ENCODE measurements around the gene NSDHL.

NSDHL gene

DNA sequence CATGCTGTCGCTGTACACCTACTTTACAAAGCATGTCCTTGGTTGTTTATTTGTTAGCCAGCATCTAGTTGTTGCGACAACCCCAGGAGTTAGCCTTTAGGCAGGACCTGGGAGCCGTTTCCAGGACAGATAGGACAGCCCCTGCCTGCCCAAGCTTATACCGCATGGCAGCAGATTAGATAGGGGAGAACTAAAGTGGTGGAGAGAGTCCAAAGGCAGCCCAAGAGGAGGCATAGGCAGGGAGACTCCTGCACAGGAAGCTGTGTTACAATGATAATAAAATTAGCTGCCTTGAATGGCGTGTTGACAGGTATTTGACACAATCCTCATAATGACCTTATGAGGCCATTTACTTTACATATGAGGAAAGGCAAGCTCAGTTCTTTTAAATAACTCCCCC lies 13.0 kb downstream of the NSDHL start:
- no peak overlapping the region for H3K27ac ChIP-seq
- TF ChIP-seq, protein P1, sequence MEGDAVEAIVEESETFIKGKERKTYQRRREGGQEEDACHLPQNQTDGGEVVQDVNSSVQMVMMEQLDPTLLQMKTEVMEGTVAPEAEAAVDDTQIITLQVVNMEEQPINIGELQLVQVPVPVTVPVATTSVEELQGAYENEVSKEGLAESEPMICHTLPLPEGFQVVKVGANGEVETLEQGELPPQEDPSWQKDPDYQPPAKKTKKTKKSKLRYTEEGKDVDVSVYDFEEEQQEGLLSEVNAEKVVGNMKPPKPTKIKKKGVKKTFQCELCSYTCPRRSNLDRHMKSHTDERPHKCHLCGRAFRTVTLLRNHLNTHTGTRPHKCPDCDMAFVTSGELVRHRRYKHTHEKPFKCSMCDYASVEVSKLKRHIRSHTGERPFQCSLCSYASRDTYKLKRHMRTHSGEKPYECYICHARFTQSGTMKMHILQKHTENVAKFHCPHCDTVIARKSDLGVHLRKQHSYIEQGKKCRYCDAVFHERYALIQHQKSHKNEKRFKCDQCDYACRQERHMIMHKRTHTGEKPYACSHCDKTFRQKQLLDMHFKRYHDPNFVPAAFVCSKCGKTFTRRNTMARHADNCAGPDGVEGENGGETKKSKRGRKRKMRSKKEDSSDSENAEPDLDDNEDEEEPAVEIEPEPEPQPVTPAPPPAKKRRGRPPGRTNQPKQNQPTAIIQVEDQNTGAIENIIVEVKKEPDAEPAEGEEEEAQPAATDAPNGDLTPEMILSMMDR (IDR thresholded peaks at IDR 0.05) = no peak
- DNase-seq (ENCODE audit: low spot score) = no peak
- H3K4me3 ChIP-seq = no peak overlapping the region

DNA sequence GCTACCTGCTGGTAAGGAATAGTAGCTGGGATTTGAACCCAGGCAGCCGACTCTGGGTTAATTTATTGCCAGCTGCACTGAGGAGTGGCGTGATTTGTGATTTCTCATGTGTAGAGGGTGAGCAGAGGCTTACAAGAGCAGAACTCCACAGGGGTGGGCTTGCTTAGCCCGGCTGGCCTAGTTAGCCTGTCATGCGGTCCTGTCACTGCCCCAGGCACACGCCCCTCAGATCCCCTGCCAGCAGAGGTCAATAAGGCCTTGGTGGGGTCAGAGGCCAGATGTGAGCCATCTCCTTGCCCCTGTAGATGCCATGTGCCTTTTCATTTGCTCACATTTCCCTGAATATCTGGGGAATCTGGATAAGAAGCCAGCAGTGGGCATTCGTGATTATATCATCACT lies 13.4 kb downstream of the NSDHL start:
- TF ChIP-seq, protein P1 (IDR thresholded peaks at IDR 0.05) = no peak
- Histone ChIP-seq H3K4me3 (no peak overlapping the region), H3K27ac (no peak overlapping the region)
- DNase-seq (ENCODE audit: low spot score) = no peak

DNA sequence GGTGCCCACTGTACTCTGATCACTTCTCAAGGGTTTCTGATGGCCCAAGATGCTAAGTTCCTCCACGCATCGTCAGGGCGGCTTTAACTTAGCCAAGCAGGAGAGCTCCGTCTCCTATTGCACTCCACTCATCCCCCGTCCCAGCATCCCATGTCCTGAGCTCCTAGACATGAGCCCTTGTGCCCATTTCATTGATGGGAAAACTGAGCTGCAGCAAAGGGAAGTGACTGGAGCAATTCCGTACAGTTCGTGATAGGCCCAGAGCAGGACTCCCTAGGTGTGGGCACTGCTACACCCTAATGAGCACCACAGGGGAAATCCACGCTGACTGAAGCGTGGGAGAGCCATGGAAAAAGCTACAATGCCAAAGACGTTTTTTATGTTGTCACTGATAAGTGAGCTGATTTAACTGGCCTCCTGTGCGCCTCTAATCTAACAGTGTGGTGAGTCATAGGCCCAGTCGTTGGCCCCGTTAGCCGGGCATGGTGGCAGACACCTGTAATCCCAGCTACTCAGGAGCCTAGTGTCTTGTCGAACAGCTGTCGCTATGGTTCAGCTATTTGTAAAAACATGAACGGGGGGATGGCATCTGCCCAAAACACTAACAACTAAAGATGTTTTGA lies 14.9 kb downstream of the NSDHL start:
- no peak for DNase-seq (ENCODE audit: low spot score)
- Histone ChIP-seq H3K27ac (no peak overlapping the region), H3K4me3 (no peak overlapping the region)
- TF ChIP-seq, protein P1 (IDR thresholded peaks at IDR 0.05) = no peak

DNA sequence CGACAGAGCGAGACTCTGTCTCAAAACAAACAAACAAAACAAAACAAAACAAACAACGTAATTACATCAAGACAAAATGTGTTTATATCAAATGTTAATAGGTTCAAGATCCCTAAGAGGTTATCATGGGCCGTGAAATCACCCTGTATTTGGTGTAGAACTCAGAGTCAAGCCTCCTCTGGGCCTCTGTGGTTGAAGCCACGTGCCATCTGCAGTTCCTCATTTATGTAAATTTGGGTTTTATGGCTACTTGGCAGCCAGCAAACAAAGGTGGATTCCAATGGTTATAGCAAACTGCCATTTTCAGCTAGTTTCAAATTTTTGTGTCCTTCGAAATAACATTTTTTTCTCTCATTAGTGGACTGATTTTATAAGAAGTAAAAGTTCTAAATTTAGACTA lies 16.4 kb downstream of the NSDHL start:
- no peak for DNase-seq (ENCODE audit: low spot score)
- no peak overlapping the region for H3K4me3 ChIP-seq

DNA sequence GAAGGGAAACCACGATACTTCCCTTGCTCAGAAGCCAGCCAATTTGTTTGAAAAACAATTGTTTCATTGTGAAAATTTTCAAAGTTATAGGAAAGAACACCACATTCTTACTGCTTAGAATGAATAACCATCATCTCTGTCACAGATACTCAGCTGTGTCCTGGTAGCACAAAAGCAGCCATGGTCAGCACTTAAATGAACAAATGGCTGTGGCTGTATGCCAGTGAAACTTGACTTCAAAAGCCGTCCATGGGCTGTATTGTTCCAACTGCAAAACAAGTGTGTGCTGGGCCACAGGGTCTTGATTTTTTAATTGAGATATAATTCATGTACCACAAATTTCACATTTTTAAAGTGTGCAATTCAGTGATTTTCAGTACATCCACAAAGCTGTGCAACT lies 19.6 kb downstream of the NSDHL start:
- DNase-seq (ENCODE audit: low spot score) = no peak
- Histone ChIP-seq H3K4me3 (no peak overlapping the region), H3K27ac (no peak overlapping the region)
- TF ChIP-seq, protein P1 (IDR thresholded peaks at IDR 0.05) = no peak

More for the DNA sequence above, 16.4 kb downstream of the NSDHL start:
- no peak overlapping the region for H3K27ac ChIP-seq
- TF ChIP-seq, protein P1 (IDR thresholded peaks at IDR 0.05) = no peak

DNA sequence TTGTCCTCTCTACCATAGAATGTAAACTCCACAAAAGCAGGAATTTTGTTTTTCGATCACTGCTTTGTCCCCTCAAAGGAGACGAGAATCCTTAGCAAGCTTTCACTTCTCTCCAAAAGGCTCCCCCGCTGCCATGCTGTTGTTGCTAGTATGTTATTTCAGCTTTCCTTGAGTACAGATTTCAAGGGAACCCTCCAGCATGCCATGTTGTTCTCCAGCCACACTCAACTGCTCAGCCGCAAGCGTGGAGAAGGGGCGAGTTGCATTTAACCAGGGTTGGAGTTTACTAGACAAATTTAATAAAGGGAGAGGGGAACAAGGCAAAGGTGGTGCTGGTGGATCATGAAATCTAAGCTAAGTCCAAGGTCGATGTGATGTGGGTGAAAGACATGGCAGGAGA lies 23.1 kb downstream of the NSDHL start:
- no peak overlapping the region for H3K4me3 ChIP-seq
- H3K27ac ChIP-seq = no peak overlapping the region
- no peak for DNase-seq (ENCODE audit: low spot score)
- TF ChIP-seq, protein P1 (IDR thresholded peaks at IDR 0.05) = no peak

DNA sequence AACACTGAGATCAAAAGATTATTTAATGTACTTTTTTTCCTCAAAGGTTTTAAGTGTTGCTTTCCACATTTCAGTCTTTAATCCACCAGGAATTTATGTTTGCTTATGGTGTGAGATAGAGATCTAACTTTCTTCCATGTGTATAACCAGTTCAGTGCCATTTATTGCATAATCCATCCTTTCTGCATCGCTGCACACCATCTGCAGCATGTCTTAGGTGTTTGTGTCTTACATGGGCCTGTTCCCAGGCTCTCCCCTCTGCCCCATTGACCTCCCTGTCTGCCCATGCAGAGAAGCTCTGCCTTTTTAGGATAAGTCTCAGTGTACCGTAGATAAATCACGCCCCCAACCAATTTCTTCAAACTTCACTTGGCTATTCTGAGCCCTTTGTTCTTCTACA lies 30.3 kb downstream of the NSDHL start:
- no peak for DNase-seq (ENCODE audit: low spot score)
- Histone ChIP-seq H3K4me3 (no peak overlapping the region), H3K27ac (no peak overlapping the region)
- TF ChIP-seq, protein P1 (IDR thresholded peaks at IDR 0.05) = no peak

Data from coronary artery (tissue), 2 donors.